Measurements from ENCODE around the gene PACC1.

DNA sequence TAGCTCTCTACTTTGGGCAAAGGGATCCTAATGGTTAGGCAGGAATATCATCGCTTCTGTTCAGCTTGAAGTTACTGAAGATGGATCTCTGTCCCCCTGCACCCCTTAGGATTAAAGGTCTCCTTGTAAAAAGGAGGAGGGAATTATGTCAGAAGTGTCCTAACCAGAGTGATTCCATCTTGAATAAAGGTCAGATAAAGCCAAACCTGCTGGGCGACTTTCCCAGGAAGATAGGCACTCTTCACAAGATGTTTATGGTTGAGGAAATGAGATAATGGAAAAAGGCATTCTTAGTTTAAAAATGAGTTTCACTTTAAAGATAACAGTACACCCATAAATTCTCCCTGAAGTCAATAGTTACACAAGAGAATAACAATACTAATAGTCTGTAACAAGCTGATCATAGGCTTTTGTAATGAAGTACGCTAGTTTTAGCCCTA lies 16.3 kb upstream of the PACC1 start:
- no peak for TF ChIP-seq GABPA (IDR thresholded peaks at IDR 0.05; ENCODE audit: low read depth)
- TF ChIP-seq, protein P1, sequence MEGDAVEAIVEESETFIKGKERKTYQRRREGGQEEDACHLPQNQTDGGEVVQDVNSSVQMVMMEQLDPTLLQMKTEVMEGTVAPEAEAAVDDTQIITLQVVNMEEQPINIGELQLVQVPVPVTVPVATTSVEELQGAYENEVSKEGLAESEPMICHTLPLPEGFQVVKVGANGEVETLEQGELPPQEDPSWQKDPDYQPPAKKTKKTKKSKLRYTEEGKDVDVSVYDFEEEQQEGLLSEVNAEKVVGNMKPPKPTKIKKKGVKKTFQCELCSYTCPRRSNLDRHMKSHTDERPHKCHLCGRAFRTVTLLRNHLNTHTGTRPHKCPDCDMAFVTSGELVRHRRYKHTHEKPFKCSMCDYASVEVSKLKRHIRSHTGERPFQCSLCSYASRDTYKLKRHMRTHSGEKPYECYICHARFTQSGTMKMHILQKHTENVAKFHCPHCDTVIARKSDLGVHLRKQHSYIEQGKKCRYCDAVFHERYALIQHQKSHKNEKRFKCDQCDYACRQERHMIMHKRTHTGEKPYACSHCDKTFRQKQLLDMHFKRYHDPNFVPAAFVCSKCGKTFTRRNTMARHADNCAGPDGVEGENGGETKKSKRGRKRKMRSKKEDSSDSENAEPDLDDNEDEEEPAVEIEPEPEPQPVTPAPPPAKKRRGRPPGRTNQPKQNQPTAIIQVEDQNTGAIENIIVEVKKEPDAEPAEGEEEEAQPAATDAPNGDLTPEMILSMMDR (IDR thresholded peaks at IDR 0.05; ENCODE audit: insufficient read depth, low read length) = no peak
